ENCODE measurements around the gene CD9.
A peak's percentile ranks its signal among the peaks of the same experiment; 100 is the strongest.

Gene CD9

GRCh38 chr12:6221146-6221545 lies 20.9 kb downstream of the CD9 start:
- Histone ChIP-seq H3K4ac (ENCODE audit: low read length) (no peak overlapping the region), H2BK12ac (ENCODE audit: low read length) (no peak overlapping the region), H3K27me3 (ENCODE audit: control insufficient read depth in 3 of 3, insufficient read depth in 3 of 3, low read depth in 1 of 3, low read length in 3 of 3) (no peaks in the 10 kb centered on the region), H2AFZ (ENCODE audit: low read length) (no peak overlapping the region), H3K9me3 (replicated peaks in 1 of 2; ENCODE audit: control insufficient read depth in 2 of 2, insufficient read depth in 1 of 2, low read depth in 1 of 2, low read length in 2 of 2) (no peaks in the 10 kb centered on the region), H3K23ac (ENCODE audit: low read depth, low read length, poor library complexity) (no peak overlapping the region), H3K79me1 (ENCODE audit: low read depth, low read length) (no peaks in the 10 kb centered on the region), H2BK5ac (ENCODE audit: low read length) (no peak overlapping the region), H3K4me3 (ENCODE audit: low read length in 2 of 2) (no peak overlapping the region), H2BK15ac (ENCODE audit: low read length) (no peak overlapping the region), H3K9ac (ENCODE audit: low read depth, low read length, poor library complexity) (no peak overlapping the region), H3K27ac (replicated peaks; ENCODE audit: low read length) (no peak overlapping the region), H4K8ac (ENCODE audit: low read depth, low read length) (no peak overlapping the region), H2BK120ac (ENCODE audit: low read depth, low read length) (no peak overlapping the region), H2AK5ac (ENCODE audit: low read depth, low read length) (no peak overlapping the region), H3K14ac (ENCODE audit: low read length) (no peak overlapping the region), H3K4me1 (ENCODE audit: control insufficient read depth in 2 of 2, insufficient read depth in 1 of 2, low read depth in 1 of 2, low read length in 2 of 2) (peaks cover 13 to 43% of the 10 kb centered on the region in 2 donors), H3K4me2 (ENCODE audit: insufficient read depth, low read length, poor library complexity, severe bottlenecking) (no peak overlapping the region), H3K36me3 (replicated peaks in 1 of 2; ENCODE audit: control insufficient read depth in 2 of 2, insufficient read depth in 2 of 2, low read length in 2 of 2) (no peaks in the 10 kb centered on the region), H3K18ac (ENCODE audit: low read length) (no peak overlapping the region), H4K91ac (ENCODE audit: low read depth, low read length, poor library complexity) (no peak overlapping the region)
- WGBS, 2 donors (ENCODE audit: extremely low coverage in 2 of 2, insufficient read length in 2 of 2, insufficient replicate concordance in 1 of 2): no CpG with 5 or more reads among the region's 9 CpGs
- no peak for DNase-seq (ENCODE audit: low spot score)

- Histone ChIP-seq H3K36me3 (replicated peaks in 1 of 2; ENCODE audit: control insufficient read depth in 2 of 2, insufficient read depth in 2 of 2, low read length in 2 of 2) (no peaks in the 10 kb centered on the region), H3K4me2 (ENCODE audit: insufficient read depth, low read length, poor library complexity, severe bottlenecking) (no peak overlapping the region)
- peak; percentile 65 for DNase-seq (ENCODE audit: low spot score)
Observed at GRCh38 chr12:6222078-6222654, 22.0 kb downstream of the CD9 start.

GRCh38 chr12:6223545-6223944 lies 23.3 kb downstream of the CD9 start:
- no peak overlapping the region for H2BK12ac ChIP-seq (ENCODE audit: low read length)
- no peak overlapping the region for H3K9ac ChIP-seq (ENCODE audit: low read depth, low read length, poor library complexity)
- no peak overlapping the region for H2AFZ ChIP-seq (ENCODE audit: low read length)
- no peak overlapping the region for H2BK5ac ChIP-seq (ENCODE audit: low read length)
- H3K14ac ChIP-seq (ENCODE audit: low read length): peak overlapping the region; percentile 1
- H3K4ac ChIP-seq (ENCODE audit: low read length): no peak overlapping the region
- no peak overlapping the region for H4K91ac ChIP-seq (ENCODE audit: low read depth, low read length, poor library complexity)
- H3K4me2 ChIP-seq (ENCODE audit: insufficient read depth, low read length, poor library complexity, severe bottlenecking): no peak overlapping the region
- no peak overlapping the region for H3K23ac ChIP-seq (ENCODE audit: low read depth, low read length, poor library complexity)
- H3K27ac ChIP-seq (replicated peaks; ENCODE audit: low read length): no peak overlapping the region
- H3K79me1 ChIP-seq (ENCODE audit: low read depth, low read length): no peaks in the 10 kb centered on the region
- H4K8ac ChIP-seq (ENCODE audit: low read depth, low read length): no peak overlapping the region
- no peak overlapping the region for H2AK5ac ChIP-seq (ENCODE audit: low read depth, low read length)
- no peak overlapping the region for H3K4me3 ChIP-seq (ENCODE audit: low read length in 2 of 2)
- H3K36me3 ChIP-seq (replicated peaks in 1 of 2; ENCODE audit: control insufficient read depth in 2 of 2, insufficient read depth in 2 of 2, low read length in 2 of 2): no peaks in the 10 kb centered on the region
- no peaks in the 10 kb centered on the region for H3K27me3 ChIP-seq (ENCODE audit: control insufficient read depth in 3 of 3, insufficient read depth in 3 of 3, low read depth in 1 of 3, low read length in 3 of 3)
- H3K9me3 ChIP-seq (replicated peaks in 1 of 2; ENCODE audit: control insufficient read depth in 2 of 2, insufficient read depth in 1 of 2, low read depth in 1 of 2, low read length in 2 of 2): no peaks in the 10 kb centered on the region
- no peak for DNase-seq (ENCODE audit: low spot score)
- WGBS, 2 donors (ENCODE audit: extremely low coverage in 2 of 2, insufficient read length in 2 of 2, insufficient replicate concordance in 1 of 2): no CpG with 5 or more reads among the region's 10 CpGs
- peak overlapping the region; percentile 53 for H3K18ac ChIP-seq (ENCODE audit: low read length)
- H2BK120ac ChIP-seq (ENCODE audit: low read depth, low read length): no peak overlapping the region
- H3K4me1 ChIP-seq (ENCODE audit: control insufficient read depth in 2 of 2, insufficient read depth in 1 of 2, low read depth in 1 of 2, low read length in 2 of 2): peaks cover 12 to 41% of the 10 kb centered on the region in 2 donors
- no peak overlapping the region for H2BK15ac ChIP-seq (ENCODE audit: low read length)

More at GRCh38 chr12:6222078-6222654, 22.0 kb downstream of the CD9 start:
- Histone ChIP-seq H3K27me3 (ENCODE audit: control insufficient read depth in 3 of 3, insufficient read depth in 3 of 3, low read depth in 1 of 3, low read length in 3 of 3) (no peaks in the 10 kb centered on the region), H4K8ac (ENCODE audit: low read depth, low read length) (no peak overlapping the region), H4K91ac (ENCODE audit: low read depth, low read length, poor library complexity) (no peak overlapping the region), H3K23ac (ENCODE audit: low read depth, low read length, poor library complexity) (no peak overlapping the region), H3K79me1 (ENCODE audit: low read depth, low read length) (no peaks in the 10 kb centered on the region), H3K27ac (replicated peaks; ENCODE audit: low read length) (peak overlapping the region; percentile 80), H2BK120ac (ENCODE audit: low read depth, low read length) (no peak overlapping the region), H2AK5ac (ENCODE audit: low read depth, low read length) (no peak overlapping the region), H3K4me3 (ENCODE audit: low read length in 2 of 2) (no peak overlapping the region), H3K18ac (ENCODE audit: low read length) (peak overlapping the region; percentile 4), H3K9me3 (replicated peaks in 1 of 2; ENCODE audit: control insufficient read depth in 2 of 2, insufficient read depth in 1 of 2, low read depth in 1 of 2, low read length in 2 of 2) (no peaks in the 10 kb centered on the region), H2BK12ac (ENCODE audit: low read length) (no peak overlapping the region), H3K14ac (ENCODE audit: low read length) (no peak overlapping the region), H2BK5ac (ENCODE audit: low read length) (no peak overlapping the region), H2AFZ (ENCODE audit: low read length) (no peak overlapping the region), H3K4ac (ENCODE audit: low read length) (no peak overlapping the region), H3K9ac (ENCODE audit: low read depth, low read length, poor library complexity) (no peak overlapping the region), H3K4me1 (ENCODE audit: control insufficient read depth in 2 of 2, insufficient read depth in 1 of 2, low read depth in 1 of 2, low read length in 2 of 2) (peaks cover 12 to 41% of the 10 kb centered on the region in 2 donors), H2BK15ac (ENCODE audit: low read length) (no peak overlapping the region)
- no CpG with 5 or more reads among the region's 12 CpGs for WGBS, 2 donors (ENCODE audit: extremely low coverage in 2 of 2, insufficient read length in 2 of 2, insufficient replicate concordance in 1 of 2)

- no peak overlapping the region for H2BK120ac ChIP-seq (ENCODE audit: low read depth, low read length)
- H2BK15ac ChIP-seq (ENCODE audit: low read length): no peak overlapping the region
- no peak overlapping the region for H2BK12ac ChIP-seq (ENCODE audit: low read length)
- no peak overlapping the region for H4K8ac ChIP-seq (ENCODE audit: low read depth, low read length)
- no peaks in the 10 kb centered on the region for H3K36me3 ChIP-seq (replicated peaks in 1 of 2; ENCODE audit: control insufficient read depth in 2 of 2, insufficient read depth in 2 of 2, low read length in 2 of 2)
- H3K27ac ChIP-seq (replicated peaks; ENCODE audit: low read length): no peak overlapping the region
- no peak overlapping the region for H3K14ac ChIP-seq (ENCODE audit: low read length)
- peak overlapping the region; percentile 17 for H2AK5ac ChIP-seq (ENCODE audit: low read depth, low read length)
- H3K23ac ChIP-seq (ENCODE audit: low read depth, low read length, poor library complexity): no peak overlapping the region
- no peak overlapping the region for H3K4ac ChIP-seq (ENCODE audit: low read length)
- H3K9me3 ChIP-seq (replicated peaks in 1 of 2; ENCODE audit: control insufficient read depth in 2 of 2, insufficient read depth in 1 of 2, low read depth in 1 of 2, low read length in 2 of 2): no peaks in the 10 kb centered on the region
- DNase-seq (ENCODE audit: low spot score): no peak
- no peaks in the 10 kb centered on the region for H3K27me3 ChIP-seq (ENCODE audit: control insufficient read depth in 3 of 3, insufficient read depth in 3 of 3, low read depth in 1 of 3, low read length in 3 of 3)
- H4K91ac ChIP-seq (ENCODE audit: low read depth, low read length, poor library complexity): no peak overlapping the region
- H3K18ac ChIP-seq (ENCODE audit: low read length): peak overlapping the region; percentile 5
- WGBS, 2 donors (ENCODE audit: extremely low coverage in 2 of 2, insufficient read length in 2 of 2, insufficient replicate concordance in 1 of 2): no CpG with 5 or more reads among the region's 10 CpGs
- no peak overlapping the region for H3K4me2 ChIP-seq (ENCODE audit: insufficient read depth, low read length, poor library complexity, severe bottlenecking)
- H2AFZ ChIP-seq (ENCODE audit: low read length): no peak overlapping the region
- no peak overlapping the region for H3K9ac ChIP-seq (ENCODE audit: low read depth, low read length, poor library complexity)
- H2BK5ac ChIP-seq (ENCODE audit: low read length): no peak overlapping the region
- H3K4me3 ChIP-seq (ENCODE audit: low read length in 2 of 2): no peak overlapping the region
- H3K4me1 ChIP-seq (ENCODE audit: control insufficient read depth in 2 of 2, insufficient read depth in 1 of 2, low read depth in 1 of 2, low read length in 2 of 2): peaks cover 12 to 48% of the 10 kb centered on the region in 2 donors
- no peaks in the 10 kb centered on the region for H3K79me1 ChIP-seq (ENCODE audit: low read depth, low read length)
Observed at GRCh38 chr12:6224550-6224949, 24.4 kb downstream of the CD9 start.

Measured in neuronal stem cell (in vitro differentiated cells).